Peyer's patch (tissue), 4 donors: ENCODE data around the gene RORC.

ENCODE experiments used
- POLR2A ChIP-seq, 2 donors: fragments of 450-650 bp; IDR thresholded peaks; one replicate each; pipeline ENCODE4 v1.5.1; 2017; ENCODE audit warnings: antibody characterized with exemption in 2 of 2, mild to moderate bottlenecking in 2 of 2, moderate library complexity in 2 of 2
- TF ChIP-seq, protein P1 (sequence below), 6 experiments: fragments of 450-650 bp in 4 of 6; fragments of 200-600 bp in 2 of 6; sonication (generic) in 1 of 6; IDR thresholded peaks; one replicate each; pipeline ENCODE4 v1.5.1; 2017 to 2019; ENCODE audit warnings: antibody characterized with exemption in 6 of 6, mild to moderate bottlenecking in 3 of 6, moderate library complexity in 1 of 6

DNA sequence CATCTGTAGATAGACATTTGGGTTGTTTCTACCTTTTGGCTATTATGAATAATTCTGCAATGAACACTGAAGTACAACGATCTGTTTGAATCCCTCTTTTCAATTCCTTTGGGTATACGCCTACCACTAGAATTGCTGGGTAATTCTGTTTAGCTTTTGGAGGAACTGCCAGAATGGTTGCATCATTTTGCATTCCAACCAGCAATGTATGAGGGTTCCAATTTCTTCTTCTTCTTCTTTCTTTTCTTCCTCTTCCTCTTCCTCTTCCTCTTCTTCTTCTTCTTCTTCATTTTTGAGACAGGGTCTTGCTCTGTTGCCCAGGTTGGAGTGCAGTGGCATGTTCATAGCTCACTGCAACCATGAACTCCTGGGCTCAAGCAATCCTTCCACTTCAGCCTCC is 35.7 kb upstream of the RORC start:
- TF ChIP-seq POLR2A (IDR thresholded peaks at IDR 0.05) = no peak
- TF ChIP-seq, protein P1, sequence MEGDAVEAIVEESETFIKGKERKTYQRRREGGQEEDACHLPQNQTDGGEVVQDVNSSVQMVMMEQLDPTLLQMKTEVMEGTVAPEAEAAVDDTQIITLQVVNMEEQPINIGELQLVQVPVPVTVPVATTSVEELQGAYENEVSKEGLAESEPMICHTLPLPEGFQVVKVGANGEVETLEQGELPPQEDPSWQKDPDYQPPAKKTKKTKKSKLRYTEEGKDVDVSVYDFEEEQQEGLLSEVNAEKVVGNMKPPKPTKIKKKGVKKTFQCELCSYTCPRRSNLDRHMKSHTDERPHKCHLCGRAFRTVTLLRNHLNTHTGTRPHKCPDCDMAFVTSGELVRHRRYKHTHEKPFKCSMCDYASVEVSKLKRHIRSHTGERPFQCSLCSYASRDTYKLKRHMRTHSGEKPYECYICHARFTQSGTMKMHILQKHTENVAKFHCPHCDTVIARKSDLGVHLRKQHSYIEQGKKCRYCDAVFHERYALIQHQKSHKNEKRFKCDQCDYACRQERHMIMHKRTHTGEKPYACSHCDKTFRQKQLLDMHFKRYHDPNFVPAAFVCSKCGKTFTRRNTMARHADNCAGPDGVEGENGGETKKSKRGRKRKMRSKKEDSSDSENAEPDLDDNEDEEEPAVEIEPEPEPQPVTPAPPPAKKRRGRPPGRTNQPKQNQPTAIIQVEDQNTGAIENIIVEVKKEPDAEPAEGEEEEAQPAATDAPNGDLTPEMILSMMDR (IDR thresholded peaks at IDR 0.05) = no peak
